NCI-H2196 treated with DMSO at 0.1 percent for 48 hours (cell line): ENCODE results near the gene EPHA5.

Experiments
- DNase-seq: peaks from one replicate; lab custom pipeline; 2025; ENCODE audit not compliant: unreplicated experiment; lab: John Stamatoyannopoulos, UW

EPHA5 gene

DNA sequence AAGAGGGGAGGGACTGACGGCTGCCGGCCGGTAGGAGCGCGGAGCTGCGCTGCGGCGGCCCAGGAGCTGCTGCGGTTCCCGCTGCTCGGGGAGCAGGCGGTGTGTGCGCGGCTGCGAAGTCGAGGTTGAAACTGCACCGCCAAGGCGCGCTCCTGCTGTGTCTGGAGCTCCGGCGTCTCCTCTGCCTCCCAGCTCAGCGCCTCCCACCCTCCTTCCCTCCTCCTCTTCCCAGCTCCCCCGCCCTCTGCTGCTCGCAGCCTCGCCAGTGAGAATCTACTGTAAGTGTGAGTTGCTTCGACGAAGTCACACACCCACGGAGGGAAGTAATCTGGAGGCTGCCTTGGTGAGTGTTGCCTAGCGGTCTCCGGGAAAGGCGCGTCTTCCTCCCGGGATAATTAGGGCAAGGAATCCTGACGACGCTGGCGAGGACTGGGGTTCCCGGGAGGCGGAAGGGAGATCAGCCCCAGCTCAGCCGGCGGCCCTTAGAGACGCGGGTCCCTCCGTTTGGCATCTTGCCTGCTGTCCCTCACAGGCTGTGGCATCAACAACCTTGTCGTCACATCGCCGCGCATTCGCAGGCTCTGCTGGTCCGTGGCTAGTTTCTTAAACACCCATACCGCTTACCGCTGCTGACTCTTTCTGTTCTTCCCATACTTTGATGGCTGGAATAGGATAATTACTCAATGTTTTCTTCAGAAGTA, at the start of gene EPHA5:
TSS of gene EPHA5 (minus strand) at position 159 of the 701 bp plus-strand sequence. CDS start 747 bp downstream, outside the sequence.
- DNase-seq, result peak; percentile 17

DNA sequence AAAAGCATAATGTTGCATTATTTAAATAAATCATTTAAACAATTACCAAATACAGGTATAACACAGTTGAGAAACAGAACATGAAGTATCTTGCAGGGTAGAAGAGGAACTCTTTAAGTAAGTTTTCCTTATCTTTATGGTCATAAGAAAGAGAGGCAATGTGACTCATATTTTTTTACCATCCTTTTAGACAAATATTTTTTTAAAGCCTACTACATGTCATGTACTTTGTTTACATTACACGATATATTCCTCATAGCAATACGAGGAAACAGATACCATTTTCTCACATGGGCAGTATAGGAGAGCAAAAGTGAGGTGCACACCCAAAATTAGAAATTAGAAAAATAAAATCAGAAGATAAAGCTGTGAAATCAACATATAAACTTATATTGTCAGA, 49.3 kb upstream of the EPHA5 start:
- DNase-seq, result no peak

DNA sequence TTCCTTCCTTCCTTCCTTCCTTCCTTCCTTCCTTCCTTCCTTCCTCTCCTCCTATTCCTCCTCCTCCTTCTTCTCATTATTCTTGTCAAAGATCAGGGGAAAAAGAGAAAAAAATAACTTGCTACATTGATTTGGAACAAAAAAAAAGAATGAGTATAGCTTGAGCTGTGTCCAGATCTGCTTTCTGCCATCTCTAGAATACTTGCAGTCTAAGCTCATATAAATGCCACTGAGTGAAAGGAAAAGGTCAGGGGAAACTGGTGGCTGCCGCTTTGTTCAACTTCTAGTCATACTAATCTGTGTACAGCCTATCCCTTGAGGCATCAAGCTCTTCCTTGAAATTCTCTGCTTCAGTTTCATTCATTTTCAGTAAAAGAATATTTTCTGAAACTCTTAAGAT, 28.3 kb upstream of the EPHA5 start:
- no peak for DNase-seq

DNA sequence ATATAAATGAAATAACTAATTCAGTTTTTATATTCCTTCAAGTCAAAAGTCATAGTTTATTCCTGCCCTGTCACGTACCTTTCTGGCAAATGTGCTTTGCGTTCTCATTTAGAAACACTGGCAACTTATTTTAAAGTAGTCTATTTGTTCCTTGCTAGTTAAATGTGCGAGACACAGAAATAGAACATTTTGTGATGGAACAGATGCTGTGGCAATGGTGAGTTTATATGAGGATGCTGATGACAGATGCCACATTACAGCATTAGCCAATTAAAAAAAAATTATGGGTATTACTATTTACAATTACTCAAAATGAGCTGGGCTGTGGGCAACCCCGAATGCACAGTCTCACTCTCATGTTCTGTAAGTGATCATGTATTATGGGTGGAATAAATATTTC, 26.1 kb upstream of the EPHA5 start:
- DNase-seq, result no peak

DNA sequence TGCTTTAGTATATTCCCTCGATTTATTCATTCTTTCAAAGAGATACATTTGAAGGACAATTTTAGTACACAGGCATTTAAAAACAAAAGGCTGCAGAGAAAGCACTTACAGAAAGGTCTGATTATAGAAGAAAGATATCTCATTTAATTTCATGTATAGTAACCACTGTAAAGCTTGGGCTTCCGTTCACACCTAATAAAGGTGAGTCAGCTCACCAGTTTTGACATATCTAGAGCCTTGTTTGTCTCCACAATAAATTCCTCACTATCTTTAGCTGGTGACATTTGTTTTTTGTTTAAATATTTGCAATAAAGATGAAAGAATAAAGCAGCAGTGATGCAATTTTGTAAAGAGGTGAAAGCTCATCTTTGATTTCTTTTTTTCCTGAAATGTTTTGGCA, 1.1 kb upstream of the EPHA5 start:
- no peak for DNase-seq

DNA sequence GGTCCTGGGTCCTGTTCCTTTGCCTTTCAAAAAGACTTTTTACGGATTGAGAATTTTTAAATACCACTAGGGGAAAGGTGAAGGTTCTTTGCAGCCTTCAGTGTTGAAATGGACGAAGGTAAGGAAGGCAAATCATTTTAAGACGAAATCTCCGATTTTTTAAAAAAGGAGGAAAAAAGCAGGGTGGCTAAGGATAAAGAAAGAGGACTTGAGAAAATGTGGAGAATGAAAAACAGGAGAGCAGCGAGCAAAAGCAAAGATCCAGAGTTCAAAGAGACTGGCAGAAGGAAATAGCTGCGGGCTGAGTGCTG, 314 bp downstream of the EPHA5 start:
- no peak for DNase-seq

DNA sequence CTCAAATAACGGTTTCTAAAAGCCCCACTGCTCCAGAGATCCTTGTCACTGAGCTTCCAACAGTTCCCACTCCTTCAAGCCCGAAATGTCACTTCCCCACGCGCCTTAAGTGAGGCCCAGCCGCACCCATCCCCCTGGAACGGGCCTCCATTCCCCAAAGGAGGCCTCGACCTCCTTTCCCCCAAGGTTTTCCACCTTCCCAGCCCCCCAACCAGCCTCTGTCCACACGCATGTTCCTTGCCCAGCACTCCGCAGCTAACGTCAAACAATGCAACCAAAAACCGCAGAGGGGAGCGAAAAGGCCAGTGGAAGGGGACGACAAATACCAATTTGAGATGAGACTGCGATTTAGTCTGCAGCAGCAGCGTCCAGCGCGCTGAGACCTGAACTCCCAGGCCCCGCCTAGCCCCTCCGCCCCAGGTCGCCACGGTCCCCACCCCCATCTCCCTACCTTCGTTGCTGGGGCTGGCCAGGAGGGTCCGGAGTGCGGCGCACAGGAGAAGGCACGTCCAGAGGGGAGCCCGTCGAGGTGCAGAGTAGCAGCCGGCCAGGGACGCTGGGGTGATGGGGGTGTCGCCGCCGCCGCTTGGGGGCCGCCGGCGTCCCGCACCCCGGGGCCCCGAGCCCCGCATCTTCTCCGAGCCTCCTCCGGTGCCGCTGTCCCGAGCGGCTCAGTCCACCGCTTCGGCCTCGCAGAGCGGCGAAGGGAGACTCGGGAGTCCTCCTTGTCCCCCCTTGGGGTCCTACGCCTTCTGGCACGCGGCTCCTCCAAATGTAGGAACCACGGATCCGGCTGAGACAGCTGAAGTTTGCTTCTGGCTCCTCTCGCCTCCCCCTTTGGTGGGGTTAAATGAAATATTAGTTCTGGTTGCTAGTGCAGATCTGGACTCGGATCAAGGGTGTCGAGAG, 924 bp downstream of the EPHA5 start:
- DNase-seq, result no peak

DNA sequence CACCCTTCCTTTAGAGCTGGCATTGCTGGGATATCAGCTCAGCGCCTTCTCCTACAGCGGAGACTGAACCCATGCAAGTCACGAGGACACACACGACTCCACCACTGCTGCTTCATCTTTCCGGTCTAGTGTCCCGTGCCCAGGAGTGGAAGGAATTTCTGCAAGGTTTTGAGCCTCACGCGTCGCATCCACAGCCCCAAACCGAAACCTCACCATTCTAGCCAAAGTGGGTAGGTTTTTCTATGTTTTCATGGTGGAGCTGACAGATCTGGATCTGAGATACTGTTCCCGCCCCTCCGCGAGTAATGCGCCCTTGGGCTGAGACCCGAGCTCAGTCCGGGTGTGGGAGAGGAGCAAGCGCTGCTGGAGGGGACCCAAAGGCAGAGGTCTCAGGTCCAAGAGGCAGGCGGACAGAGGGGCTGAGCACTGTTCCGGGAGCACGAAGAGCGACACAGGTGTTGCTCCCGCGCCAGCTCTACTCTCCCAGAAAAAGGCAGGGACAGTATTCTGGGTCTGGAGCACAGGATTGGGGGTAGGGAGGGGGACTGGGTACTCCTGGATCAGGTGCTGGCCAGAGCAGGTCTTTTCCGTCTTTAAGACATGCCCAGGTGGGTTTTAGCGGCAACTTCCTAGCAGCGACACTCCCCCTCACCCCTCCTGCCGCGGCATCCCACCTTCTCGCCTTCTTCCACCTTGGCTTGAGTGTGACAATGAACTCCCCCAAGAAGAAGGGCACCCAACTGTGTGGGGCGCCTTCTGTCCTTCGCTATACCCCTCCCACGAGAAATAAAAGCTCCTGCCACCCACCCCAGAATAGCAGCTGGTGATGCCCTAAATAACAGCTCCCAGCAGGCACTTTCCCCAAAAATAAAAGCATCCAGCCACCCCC, 1.8 kb downstream of the EPHA5 start:
- no peak for DNase-seq

DNA sequence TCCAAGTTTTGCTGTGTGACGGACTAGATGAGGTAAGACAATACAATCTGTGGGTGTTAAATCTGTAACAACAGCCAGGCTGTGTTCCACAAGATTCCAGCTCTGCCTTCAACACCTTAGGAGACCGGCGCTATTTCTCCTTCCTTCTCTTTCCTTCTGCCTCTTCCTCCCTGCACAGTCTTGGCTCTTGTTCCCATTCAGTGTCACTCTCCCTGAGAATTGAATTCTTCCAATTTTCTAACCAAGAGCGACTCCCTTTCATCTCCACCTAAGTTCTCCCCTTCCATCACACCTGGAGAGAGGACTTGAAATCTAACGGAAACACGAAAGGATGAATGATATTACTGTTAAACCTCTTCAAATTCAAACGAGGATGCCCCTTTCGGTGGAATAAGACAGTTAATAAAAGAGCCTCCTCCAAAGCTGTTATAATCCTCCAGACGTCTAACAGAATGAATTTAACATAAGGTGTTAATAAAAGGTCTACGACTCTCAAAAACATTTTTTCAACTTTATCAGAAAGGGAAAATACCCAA, 2.7 kb downstream of the EPHA5 start:
- no peak for DNase-seq

DNA sequence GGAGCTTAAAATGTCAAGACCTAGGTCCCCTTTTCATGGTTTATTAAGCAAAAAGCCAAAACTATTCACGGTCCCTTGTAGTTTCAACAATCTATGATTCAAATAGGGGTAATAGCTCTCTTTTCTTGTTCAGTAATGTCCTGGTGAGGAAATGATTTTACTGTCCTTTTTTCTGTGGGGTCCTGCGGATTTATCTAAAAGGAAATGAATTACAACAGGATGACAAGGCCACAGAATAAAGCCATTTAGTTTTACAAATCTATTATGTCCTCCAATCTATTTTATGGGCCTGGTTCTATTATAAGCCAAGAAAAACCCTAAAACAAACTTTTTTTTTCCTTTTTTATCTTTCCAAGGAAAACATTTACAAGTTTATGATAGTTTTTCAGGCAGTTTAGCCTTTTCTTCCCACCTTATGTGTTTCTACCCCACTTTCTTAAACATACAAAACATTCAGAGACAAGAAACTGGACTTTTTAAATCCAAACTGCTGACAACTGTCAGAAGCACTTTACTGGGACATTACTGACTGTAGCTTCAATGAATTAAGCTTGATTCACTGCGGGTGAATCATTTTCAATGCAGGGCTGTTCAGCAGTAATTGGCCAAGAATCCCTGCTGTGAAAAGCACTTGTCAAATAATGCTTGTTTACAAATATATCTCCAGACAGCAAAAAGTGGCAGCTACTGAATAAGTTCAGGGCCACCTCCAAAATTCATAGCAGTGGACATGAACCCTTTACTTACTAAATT, 4.3 kb downstream of the EPHA5 start:
- no peak for DNase-seq

DNA sequence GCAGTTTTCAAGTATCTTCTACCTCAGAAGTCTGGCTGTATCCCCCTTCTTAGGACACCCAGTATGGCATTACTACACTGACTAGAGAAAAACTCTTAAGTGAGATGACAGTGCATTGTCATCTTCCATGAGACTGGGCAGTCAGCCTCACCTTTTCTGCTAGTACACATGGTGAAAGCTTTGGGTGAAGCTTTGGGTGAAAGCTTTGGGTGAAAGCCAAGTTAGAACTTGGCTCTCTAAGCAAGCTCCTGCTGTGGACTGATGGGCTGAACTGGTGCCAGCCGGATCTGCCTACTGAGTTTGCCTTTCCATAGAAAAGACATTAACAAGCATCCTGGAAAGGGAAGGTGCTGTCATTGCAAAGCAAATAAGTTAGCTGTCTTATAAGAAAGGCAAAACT, 8.8 kb downstream of the EPHA5 start:
- DNase-seq, result peak; percentile 55

DNA sequence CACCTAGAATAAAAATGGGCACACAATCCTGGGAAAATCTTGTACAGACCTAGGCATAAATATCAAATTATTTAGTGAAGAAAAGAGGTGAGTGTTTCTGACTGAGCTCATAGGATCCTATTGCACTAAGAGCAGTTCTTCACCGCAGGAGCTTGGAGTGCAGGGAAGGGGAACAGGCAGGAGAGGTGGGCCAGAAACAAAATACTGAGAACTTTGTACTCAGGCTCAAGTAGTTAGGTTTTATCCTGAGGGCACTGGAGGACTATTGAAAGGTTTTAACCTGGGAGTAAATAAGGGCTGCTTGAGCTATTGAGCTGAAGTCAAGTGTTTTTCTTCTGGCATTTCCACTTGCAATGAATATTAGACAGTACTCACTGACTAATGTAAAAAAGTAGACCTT, 12.2 kb downstream of the EPHA5 start:
- no peak for DNase-seq

DNA sequence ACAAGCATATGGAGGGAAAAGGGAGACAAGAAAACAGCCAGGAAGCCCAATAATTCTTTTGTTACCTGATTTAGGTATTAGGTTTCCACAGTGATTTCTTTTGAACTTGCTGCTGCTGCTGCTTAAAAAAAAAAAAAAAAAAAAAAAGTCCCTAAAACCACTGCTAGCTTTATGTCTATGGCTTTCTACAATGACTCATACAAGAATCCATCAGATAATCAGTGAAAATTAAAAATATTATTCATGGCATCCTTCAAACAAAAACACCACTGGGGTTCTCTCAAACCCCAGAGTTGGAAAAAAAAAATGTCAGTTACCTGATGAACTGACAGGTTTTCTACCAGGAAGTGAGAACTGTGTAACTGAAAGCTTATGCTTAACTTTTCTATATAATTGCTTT, 14.3 kb downstream of the EPHA5 start:
- no peak for DNase-seq

DNA sequence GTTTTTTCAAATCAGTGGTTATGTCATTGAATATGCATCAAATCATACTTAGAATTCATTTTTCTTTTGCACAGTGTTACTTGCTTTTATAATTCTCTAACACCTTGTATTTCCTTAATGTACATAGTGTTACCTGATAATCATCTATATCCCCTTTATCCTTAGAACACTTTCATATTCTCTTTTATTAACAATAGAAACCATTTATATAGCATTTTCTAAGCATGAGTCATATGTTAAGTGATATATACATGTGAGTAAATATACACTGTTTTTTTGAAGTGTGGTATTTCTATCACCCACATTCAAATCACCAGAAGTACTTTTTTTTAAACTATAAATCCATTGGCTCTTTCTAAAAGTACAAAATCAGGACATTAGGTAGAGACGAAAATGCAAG, 15.3 kb downstream of the EPHA5 start:
- no peak for DNase-seq

DNA sequence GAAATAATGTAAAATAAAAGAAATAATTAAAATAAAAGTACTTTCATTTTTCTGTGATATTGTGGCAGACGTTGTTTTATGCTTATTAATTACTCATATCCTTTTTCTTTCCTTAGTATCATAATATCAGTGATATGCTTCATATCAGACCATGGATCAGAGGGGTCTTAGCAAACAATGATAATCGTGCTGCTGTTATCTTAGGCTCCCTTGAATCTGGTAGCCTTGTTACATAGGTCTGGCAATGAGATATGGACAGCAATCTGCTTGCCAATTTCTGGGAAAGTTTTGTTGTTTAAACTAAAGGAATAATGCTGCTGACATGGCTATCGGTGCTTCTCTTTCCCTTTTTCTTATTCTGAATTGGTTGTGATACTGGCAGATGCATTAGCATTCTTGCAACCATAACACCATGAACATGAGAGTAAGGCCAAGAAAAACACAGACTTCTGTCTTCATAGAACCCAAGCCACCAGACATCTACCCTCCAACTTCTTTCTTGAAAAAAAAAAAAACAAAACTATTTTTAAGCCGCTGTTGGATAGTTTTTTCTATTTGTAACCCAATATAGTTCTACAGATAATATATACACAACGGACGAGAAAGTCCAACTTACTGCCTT, 16.4 kb downstream of the EPHA5 start:
- DNase-seq, result no peak

DNA sequence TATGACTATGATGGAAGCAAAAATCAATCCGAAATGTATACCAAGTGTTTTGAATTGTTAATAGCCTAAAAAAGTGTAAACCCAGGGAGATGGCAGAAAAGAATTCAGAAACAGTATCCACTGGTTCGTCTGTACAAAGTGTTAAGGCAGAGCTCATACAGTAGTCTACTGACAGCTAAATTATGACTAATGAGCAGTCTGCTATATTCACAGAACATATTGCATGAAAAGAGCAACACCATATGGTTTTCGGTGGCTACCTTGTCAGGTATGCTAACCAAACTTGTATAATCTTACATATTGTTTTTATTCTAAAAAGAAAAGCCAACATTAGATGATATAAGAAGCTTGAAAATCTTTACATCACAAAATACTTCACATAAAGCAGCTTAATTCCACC, 18.5 kb downstream of the EPHA5 start:
- no peak for DNase-seq

DNA sequence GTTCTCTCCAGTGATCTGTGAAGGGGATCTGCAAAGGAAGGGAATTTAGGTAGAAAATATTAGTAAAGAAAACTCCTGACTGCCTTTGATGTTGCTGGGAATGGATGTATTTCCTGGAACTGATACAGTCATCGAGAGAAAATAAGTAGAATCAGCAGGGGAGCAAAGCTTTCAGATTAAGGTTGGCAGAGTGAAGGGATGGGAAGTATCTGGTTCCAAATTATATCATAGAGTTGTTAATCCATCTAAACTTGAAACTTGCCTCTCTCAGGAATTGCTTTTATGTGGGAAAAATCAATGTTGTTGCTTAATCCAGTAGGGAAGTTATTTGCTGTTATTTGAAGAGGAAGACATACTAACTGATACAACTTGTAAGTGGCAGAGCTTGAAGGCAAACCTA, 19.3 kb downstream of the EPHA5 start:
- DNase-seq, result no peak

DNA sequence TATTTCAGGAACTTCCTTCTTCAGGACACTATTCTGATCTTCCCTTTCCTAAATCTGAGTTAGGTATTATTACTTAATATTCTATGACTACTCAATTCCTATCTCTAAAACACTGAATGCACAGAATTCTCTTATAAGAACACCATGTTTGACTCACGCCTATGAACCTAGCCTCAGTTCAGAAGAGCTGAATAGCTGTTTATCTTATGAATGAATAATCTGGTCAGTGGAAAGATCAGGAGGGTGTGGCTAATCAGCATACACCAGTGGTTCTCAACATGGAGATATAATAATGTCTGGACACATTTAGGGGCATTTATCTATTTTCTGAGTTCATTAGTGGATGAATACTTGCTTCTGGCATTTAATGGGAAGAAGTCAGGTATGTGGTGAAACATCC, 24.2 kb downstream of the EPHA5 start:
- DNase-seq, result no peak

DNA sequence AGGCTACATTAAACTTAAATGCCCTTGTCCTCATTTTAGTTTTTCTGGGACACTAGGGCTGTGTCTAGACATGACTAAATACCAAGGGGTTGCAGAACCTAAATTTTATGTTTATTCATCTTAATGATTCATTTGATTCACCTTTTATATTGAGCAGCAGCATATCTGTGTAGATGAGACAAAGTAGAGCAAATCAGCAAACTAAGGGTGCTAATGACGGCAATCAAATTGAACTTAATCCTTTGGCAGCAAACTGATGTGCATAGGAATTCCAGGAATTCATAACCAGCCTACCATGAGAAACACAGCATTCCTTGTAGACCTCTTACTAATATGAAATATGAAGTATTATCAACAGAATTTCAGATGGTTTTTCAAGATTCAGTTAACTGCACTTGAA, 25.1 kb downstream of the EPHA5 start:
- DNase-seq, result no peak
